ENCODE measurements around the gene C16orf78.

C16orf78 gene

GRCh38 chr16:49428808-49429207 lies 55.2 kb downstream of the C16orf78 start:
- Histone ChIP-seq H3K23ac (ENCODE audit: low read length) (no peak overlapping the region), H2BK5ac (ENCODE audit: low read depth, low read length, poor library complexity) (no peak overlapping the region), H3K4me3 (ENCODE audit: low read depth, low read length) (no peak overlapping the region), H3K18ac (ENCODE audit: low read length) (no peak overlapping the region), H3K79me2 (ENCODE audit: control insufficient read depth, insufficient read depth, low read length, poor library complexity) (no peaks in the 10 kb centered on the region), H3K9ac (ENCODE audit: low read length) (no peak overlapping the region), H4K8ac (ENCODE audit: low read depth, low read length) (no peak overlapping the region), H3K27ac (ENCODE audit: low read depth, low read length) (no peak overlapping the region), H3K4me1 (ENCODE audit: control insufficient read depth in 1 of 2, insufficient read depth in 2 of 2, low read length in 2 of 2) (no peaks in the 10 kb centered on the region), H2AK5ac (ENCODE audit: low read length) (no peak overlapping the region), H4K91ac (ENCODE audit: low read depth, low read length) (no peak overlapping the region), H4K12ac (ENCODE audit: low read depth, low read length) (no peak overlapping the region), H2AFZ (ENCODE audit: insufficient read depth, low read length, poor library complexity) (no peak overlapping the region), H2BK12ac (ENCODE audit: low read length) (no peak overlapping the region), H3K4ac (ENCODE audit: low read depth, low read length) (no peak overlapping the region), H3K79me1 (ENCODE audit: low read length) (no peaks in the 10 kb centered on the region), H3K14ac (ENCODE audit: low read length) (no peak overlapping the region), H3K27me3 (ENCODE audit: insufficient read depth, low read length) (no peaks in the 10 kb centered on the region), H3K4me2 (ENCODE audit: low read length) (no peak overlapping the region), H3K9me3 (ENCODE audit: insufficient read depth, low read depth, low read length) (peaks cover 1% of the 10 kb centered on the region), H3K36me3 (ENCODE audit: control insufficient read depth in 1 of 2, insufficient read depth in 2 of 2, low read length in 2 of 2) (no peaks in the 10 kb centered on the region), H2BK120ac (ENCODE audit: insufficient read depth, low read length, poor library complexity) (no peak overlapping the region)
- DNase-seq = no peak
- WGBS (ENCODE audit: extremely low coverage, insufficient coverage, insufficient read length) = no CpG with 5 or more reads among the region's 2 CpGs

- no peaks in the 10 kb centered on the region for H3K27me3 ChIP-seq (ENCODE audit: insufficient read depth, low read length)
- no peak overlapping the region for H3K18ac ChIP-seq (ENCODE audit: low read length)
- no peak overlapping the region for H2BK120ac ChIP-seq (ENCODE audit: insufficient read depth, low read length, poor library complexity)
- H3K79me1 ChIP-seq (ENCODE audit: low read length) = no peaks in the 10 kb centered on the region
- H3K14ac ChIP-seq (ENCODE audit: low read length) = no peak overlapping the region
- H2AK5ac ChIP-seq (ENCODE audit: low read length) = no peak overlapping the region
- no peak overlapping the region for H2BK5ac ChIP-seq (ENCODE audit: low read depth, low read length, poor library complexity)
- DNase-seq = peak; percentile 48
- H3K23ac ChIP-seq (ENCODE audit: low read length) = peak overlapping the region; percentile 50
- no peak overlapping the region for H3K4ac ChIP-seq (ENCODE audit: low read depth, low read length)
- H3K9ac ChIP-seq (ENCODE audit: low read length) = no peak overlapping the region
- H3K79me2 ChIP-seq (ENCODE audit: control insufficient read depth, insufficient read depth, low read length, poor library complexity) = no peaks in the 10 kb centered on the region
- H2BK12ac ChIP-seq (ENCODE audit: low read length) = no peak overlapping the region
- H4K8ac ChIP-seq (ENCODE audit: low read depth, low read length) = no peak overlapping the region
- H3K9me3 ChIP-seq (ENCODE audit: insufficient read depth, low read depth, low read length) = no peaks in the 10 kb centered on the region
- H3K4me1 ChIP-seq (ENCODE audit: control insufficient read depth in 1 of 2, insufficient read depth in 2 of 2, low read length in 2 of 2) = no peaks in the 10 kb centered on the region
- WGBS (ENCODE audit: extremely low coverage, insufficient coverage, insufficient read length) = no CpG with 5 or more reads among the region's 9 CpGs
- H3K36me3 ChIP-seq (ENCODE audit: control insufficient read depth in 1 of 2, insufficient read depth in 2 of 2, low read length in 2 of 2) = no peaks in the 10 kb centered on the region
- H3K4me2 ChIP-seq (ENCODE audit: low read length) = no peak overlapping the region
- H4K91ac ChIP-seq (ENCODE audit: low read depth, low read length) = no peak overlapping the region
- no peak overlapping the region for H4K12ac ChIP-seq (ENCODE audit: low read depth, low read length)
- no peak overlapping the region for H3K27ac ChIP-seq (ENCODE audit: low read depth, low read length)
- H2AFZ ChIP-seq (ENCODE audit: insufficient read depth, low read length, poor library complexity) = no peak overlapping the region
- no peak overlapping the region for H3K4me3 ChIP-seq (ENCODE audit: low read depth, low read length)
Measured at GRCh38 chr16:49431040-49431439, 57.4 kb downstream of the C16orf78 start.

GRCh38 chr16:49431591-49432290 lies 58.1 kb downstream of the C16orf78 start:
- no peaks in the 10 kb centered on the region for H3K79me2 ChIP-seq (ENCODE audit: control insufficient read depth, insufficient read depth, low read length, poor library complexity)
- H3K27ac ChIP-seq (ENCODE audit: low read depth, low read length) = no peak overlapping the region
- H3K4ac ChIP-seq (ENCODE audit: low read depth, low read length) = no peak overlapping the region
- no CpG with 5 or more reads among the region's 11 CpGs for WGBS (ENCODE audit: extremely low coverage, insufficient coverage, insufficient read length)
- no peaks in the 10 kb centered on the region for H3K4me1 ChIP-seq (ENCODE audit: control insufficient read depth in 1 of 2, insufficient read depth in 2 of 2, low read length in 2 of 2)
- H3K4me3 ChIP-seq (ENCODE audit: low read depth, low read length) = no peak overlapping the region
- no peak overlapping the region for H4K91ac ChIP-seq (ENCODE audit: low read depth, low read length)
- H3K79me1 ChIP-seq (ENCODE audit: low read length) = no peaks in the 10 kb centered on the region
- no peak overlapping the region for H4K12ac ChIP-seq (ENCODE audit: low read depth, low read length)
- H2BK12ac ChIP-seq (ENCODE audit: low read length) = no peak overlapping the region
- H4K8ac ChIP-seq (ENCODE audit: low read depth, low read length) = no peak overlapping the region
- H2BK5ac ChIP-seq (ENCODE audit: low read depth, low read length, poor library complexity) = no peak overlapping the region
- H3K14ac ChIP-seq (ENCODE audit: low read length) = no peak overlapping the region
- no peaks in the 10 kb centered on the region for H3K27me3 ChIP-seq (ENCODE audit: insufficient read depth, low read length)
- DNase-seq = peak; percentile 65 to 81
- H3K9me3 ChIP-seq (ENCODE audit: insufficient read depth, low read depth, low read length) = no peaks in the 10 kb centered on the region
- no peak overlapping the region for H2AFZ ChIP-seq (ENCODE audit: insufficient read depth, low read length, poor library complexity)
- H3K36me3 ChIP-seq (ENCODE audit: control insufficient read depth in 1 of 2, insufficient read depth in 2 of 2, low read length in 2 of 2) = no peaks in the 10 kb centered on the region
- no peak overlapping the region for H2AK5ac ChIP-seq (ENCODE audit: low read length)
- H2BK120ac ChIP-seq (ENCODE audit: insufficient read depth, low read length, poor library complexity) = no peak overlapping the region
- no peak overlapping the region for H3K18ac ChIP-seq (ENCODE audit: low read length)
- no peak overlapping the region for H3K9ac ChIP-seq (ENCODE audit: low read length)
- H3K23ac ChIP-seq (ENCODE audit: low read length) = no peak overlapping the region
- H3K4me2 ChIP-seq (ENCODE audit: low read length) = no peak overlapping the region

GRCh38 chr16:49434733-49435132 lies 61.1 kb downstream of the C16orf78 start:
- Histone ChIP-seq H3K27ac (ENCODE audit: low read depth, low read length) (no peak overlapping the region), H3K9me3 (ENCODE audit: insufficient read depth, low read depth, low read length) (no peaks in the 10 kb centered on the region), H3K79me1 (ENCODE audit: low read length) (no peaks in the 10 kb centered on the region), H3K27me3 (ENCODE audit: insufficient read depth, low read length) (no peaks in the 10 kb centered on the region), H2BK12ac (ENCODE audit: low read length) (no peak overlapping the region), H4K8ac (ENCODE audit: low read depth, low read length) (no peak overlapping the region), H3K36me3 (ENCODE audit: control insufficient read depth in 1 of 2, insufficient read depth in 2 of 2, low read length in 2 of 2) (no peaks in the 10 kb centered on the region), H2BK5ac (ENCODE audit: low read depth, low read length, poor library complexity) (no peak overlapping the region), H3K14ac (ENCODE audit: low read length) (no peak overlapping the region), H3K4me1 (ENCODE audit: control insufficient read depth in 1 of 2, insufficient read depth in 2 of 2, low read length in 2 of 2) (no peaks in the 10 kb centered on the region), H3K4ac (ENCODE audit: low read depth, low read length) (no peak overlapping the region), H3K23ac (ENCODE audit: low read length) (no peak overlapping the region), H3K79me2 (ENCODE audit: control insufficient read depth, insufficient read depth, low read length, poor library complexity) (no peaks in the 10 kb centered on the region), H2AFZ (ENCODE audit: insufficient read depth, low read length, poor library complexity) (no peak overlapping the region), H2AK5ac (ENCODE audit: low read length) (no peak overlapping the region), H2BK120ac (ENCODE audit: insufficient read depth, low read length, poor library complexity) (no peak overlapping the region), H3K4me3 (ENCODE audit: low read depth, low read length) (no peak overlapping the region), H4K91ac (ENCODE audit: low read depth, low read length) (no peak overlapping the region), H4K12ac (ENCODE audit: low read depth, low read length) (no peak overlapping the region), H3K18ac (ENCODE audit: low read length) (no peak overlapping the region), H3K9ac (ENCODE audit: low read length) (no peak overlapping the region), H3K4me2 (ENCODE audit: low read length) (no peak overlapping the region)
- no CpG with 5 or more reads among the region's 6 CpGs for WGBS (ENCODE audit: extremely low coverage, insufficient coverage, insufficient read length)
- no peak for DNase-seq
